Keratinocyte (primary cell): Measurements from ENCODE around the gene TRAPPC10. TPM values are rescaled to one million over a fixed set of nuclear protein-coding genes. Genes with fewer than 3 reads are reported as not detected.

Experiments used
- DNase-seq: peaks from one replicate; pipeline ENCODE4 v3.0.0-alpha.2; 2011; ENCODE audit warnings: low read depth, missing footprints, low spot score
- FAIRE-seq: peaks from 2 replicates; lab custom pipeline; 2011; peaks lifted over from hg19 to GRCh38; lab: Jason Lieb, UNC
- H2AFZ ChIP-seq: 2 replicates; pipeline ENCODE4 v1.6.0; 2012; ENCODE audit warnings: low read length, control low read depth, inconsistent platforms; ENCODE audit not compliant: control insufficient read depth
- H3K27ac ChIP-seq: 2 replicates; pipeline ENCODE4 v1.5.1; 2011; ENCODE audit warnings: low read length; ENCODE audit not compliant: control insufficient read depth, insufficient read depth
- H3K27me3 ChIP-seq: 3 replicates; pipeline ENCODE4 v1.6.0; 2011; ENCODE audit warnings: low read length; ENCODE audit not compliant: control insufficient read depth, insufficient read depth; ENCODE audit errors: extremely low read depth
- H3K36me3 ChIP-seq, 2 experiments: 2 replicates in 1 of 2; 3 replicates in 1 of 2; pipeline ENCODE4 v1.5.1; 2011; ENCODE audit warnings: low read length in 2 of 2, mild to moderate bottlenecking in 1 of 2; ENCODE audit not compliant: control insufficient read depth in 2 of 2, insufficient read depth in 2 of 2; ENCODE audit errors: extremely low read depth in 1 of 2
- H3K4me1 ChIP-seq: 3 replicates; pipeline ENCODE4 v1.5.1; 2011; ENCODE audit warnings: low read length; ENCODE audit not compliant: control insufficient read depth, insufficient read depth; ENCODE audit errors: extremely low read depth
- H3K4me2 ChIP-seq: 3 replicates; pipeline ENCODE4 v1.6.0; 2011; ENCODE audit warnings: low read depth, low read length; ENCODE audit not compliant: control insufficient read depth, insufficient read depth; ENCODE audit errors: extremely low read depth
- H3K4me3 ChIP-seq, 3 experiments: fragments of 200-600 bp in 1 of 3; sonication (generic) in 1 of 3; 2 replicates in 2 of 3; 3 replicates in 1 of 3; pipeline ENCODE4 v1.5.1; 2011 to 2016; ENCODE audit warnings: low read length in 3 of 3, mild to moderate bottlenecking in 3 of 3, control low read depth in 2 of 3, inconsistent platforms in 1 of 3, low read depth in 1 of 3, mixed read lengths in 1 of 3, mixed run types in 1 of 3, moderate library complexity in 1 of 3; ENCODE audit not compliant: control insufficient read depth in 2 of 3, insufficient read depth in 2 of 3; ENCODE audit errors: extremely low read depth in 1 of 3
- H3K79me2 ChIP-seq: 2 replicates; pipeline ENCODE4 v1.6.0; 2012; ENCODE audit warnings: low read length; ENCODE audit not compliant: control insufficient read depth, insufficient read depth
- H3K9ac ChIP-seq: 3 replicates; pipeline ENCODE4 v1.6.0; 2011; ENCODE audit warnings: low read length; ENCODE audit not compliant: control insufficient read depth, insufficient read depth; ENCODE audit errors: extremely low read depth
- H3K9me1 ChIP-seq: 3 replicates; pipeline ENCODE4 v1.6.0; 2011; ENCODE audit warnings: low read length; ENCODE audit not compliant: control insufficient read depth, insufficient read depth; ENCODE audit errors: extremely low read depth
- H3K9me3 ChIP-seq: 2 replicates; pipeline ENCODE4 v1.5.1; 2012; ENCODE audit warnings: low read depth, low read length; ENCODE audit not compliant: control insufficient read depth
- H4K20me1 ChIP-seq: 3 replicates; pipeline ENCODE4 v1.6.0; 2011; ENCODE audit warnings: low read length; ENCODE audit not compliant: control insufficient read depth, insufficient read depth; ENCODE audit errors: extremely low read depth
- CTCF ChIP-seq, 3 experiments: IDR thresholded peaks in 1 of 3; conservative IDR thresholded peaks in 1 of 3; optimal IDR thresholded peaks in 1 of 3; 2 replicates in 2 of 3; 3 replicates in 1 of 3; pipeline versions ENCODE3 to v1.5.1; 2011; ENCODE audit warnings: low read length in 3 of 3, mild to moderate bottlenecking in 3 of 3, moderate library complexity in 2 of 3, control low read depth in 1 of 3, inconsistent platforms in 1 of 3; ENCODE audit not compliant: insufficient read depth in 2 of 3; ENCODE audit errors: extremely low read depth in 1 of 3
- EZH2 ChIP-seq: IDR thresholded peaks from one replicate; pipeline ENCODE4 v1.6.1; 2012; ENCODE audit warnings: inconsistent platforms, mild to moderate bottlenecking, low read length, moderate library complexity
- dilution Hi-C: fragments of 300-500 bp; cut with MboI; formaldehyde crosslinking; loops from one replicate; pipeline ENCODE4 v1.7.0; 2020; ENCODE audit warnings: low sequenced_read_pairs; ENCODE audit not compliant: extremely low pct_ligation_motif_present
- polyA plus RNA-seq, 5 experiments: library from polyadenylated mRNA; depleted of rRNA in 3 of 5; stranded (reverse) in 3 of 5; stranded (forward) in 1 of 5; unstranded in 1 of 5; fragments of >200 nt; gene quantifications; 1 replicate in 1 of 5; 2 replicates in 3 of 5; 3 replicates in 1 of 5; pipeline versions ENCODE4 v1.2.1 to v1.2.3, GENCODE V29; 2011 to 2012; ENCODE audit warnings: missing spikeins in 2 of 5, low read depth in 1 of 5, low replicate concordance in 1 of 5

TRAPPC10 gene
- polyA plus RNA-seq, 1 donor (not counting 4 experiments of a cell fraction or from before 2014, with no cell fraction given) = 21.6 TPM

- no peak overlapping the region for H3K4me2 ChIP-seq
- H3K4me3 ChIP-seq = no peak overlapping the region
- no peaks in the 10 kb centered on the region for H3K4me1 ChIP-seq
- H3K9me3 ChIP-seq = no peaks in the 10 kb centered on the region
- no peak overlapping the region for H3K9ac ChIP-seq
- H4K20me1 ChIP-seq = no peaks in the 10 kb centered on the region
- dilution Hi-C loops = no loop called here
- no peak for TF ChIP-seq EZH2
- TF ChIP-seq CTCF (optimal IDR thresholded peaks at IDR 0.05 in 1 of 3, IDR thresholded peaks at IDR 0.05 in 1 of 3, conservative IDR thresholded peaks at IDR 0.05 in 1 of 3; ENCODE audit: extremely low read depth in 1 of 3, insufficient read depth in 2 of 3, low read length in 3 of 3) = no peak
- no peaks in the 10 kb centered on the region for H3K79me2 ChIP-seq
- no peaks in the 10 kb centered on the region for H3K27me3 ChIP-seq
- no peak overlapping the region for H2AFZ ChIP-seq
- DNase-seq (no peak), FAIRE-seq (no peak)
- H3K36me3 ChIP-seq = peaks cover 6 to 11% of the 10 kb centered on the region in 2 experiments
- H3K27ac ChIP-seq = no peak overlapping the region
- H3K9me1 ChIP-seq = no peaks in the 10 kb centered on the region
These were observed 46.1 kb upstream of the TRAPPC10 start for GRCh38 chr21:43965911-43966585.

- H2AFZ ChIP-seq = no peak overlapping the region
- TF ChIP-seq CTCF (optimal IDR thresholded peaks at IDR 0.05 in 1 of 3, IDR thresholded peaks at IDR 0.05 in 1 of 3, conservative IDR thresholded peaks at IDR 0.05 in 1 of 3; ENCODE audit: extremely low read depth in 1 of 3, insufficient read depth in 2 of 3, low read length in 3 of 3) = no peak
- no peak for TF ChIP-seq EZH2
- no peaks in the 10 kb centered on the region for H3K9me1 ChIP-seq
- H3K4me3 ChIP-seq = no peak overlapping the region
- FAIRE-seq (no peak), DNase-seq (no peak)
- no peaks in the 10 kb centered on the region for H3K27me3 ChIP-seq
- H3K27ac ChIP-seq = no peak overlapping the region
- H3K4me1 ChIP-seq = no peaks in the 10 kb centered on the region
- H3K36me3 ChIP-seq = peaks cover 6 to 10% of the 10 kb centered on the region in 2 experiments
- H3K9me3 ChIP-seq = no peaks in the 10 kb centered on the region
- dilution Hi-C loops = no loop called here
- no peaks in the 10 kb centered on the region for H4K20me1 ChIP-seq
- no peaks in the 10 kb centered on the region for H3K79me2 ChIP-seq
- H3K4me2 ChIP-seq = no peak overlapping the region
- H3K9ac ChIP-seq = no peak overlapping the region
These were observed 45.1 kb upstream of the TRAPPC10 start for GRCh38 chr21:43966946-43967512.
